ENCODE measurements around the gene RPS24. TPM values are rescaled to one million over a fixed set of nuclear protein-coding genes. Genes with fewer than 3 reads are reported as not detected.
A peak's percentile ranks its signal among the peaks of the same experiment; 100 is the strongest.
"Not testable (repeated sequence)": the region's sequence is repeated elsewhere in the genome, so short reads cannot be mapped to it uniquely, and the experiment has no call there.

RPS24 gene
- total RNA-seq, 2 donors from 2014 or later: 1,129 to 1,204 TPM

DNA sequence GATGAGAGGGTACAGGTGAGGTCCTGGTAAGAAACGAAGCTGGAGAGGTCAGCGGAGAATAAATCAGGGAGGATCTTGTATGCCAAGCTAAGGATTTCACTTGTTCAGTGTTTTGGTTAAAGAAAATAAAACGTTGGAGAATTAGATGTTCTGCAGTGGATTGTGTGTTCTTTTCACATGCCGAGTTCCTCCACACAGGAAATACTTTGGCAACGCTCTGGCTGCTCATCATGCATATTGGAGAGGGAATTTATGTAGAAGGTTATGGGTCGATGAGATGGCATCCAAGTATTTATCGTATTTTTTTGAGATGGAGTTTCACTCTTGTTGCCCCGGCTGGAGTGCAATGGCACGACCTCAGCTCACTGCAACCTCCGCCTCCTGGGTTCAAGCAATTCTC is 11.0 kb downstream of the RPS24 start:
- DNase-seq (ENCODE audit: low spot score): no peak
- intact Hi-C loops (cut with DNase I): loop anchor here (5.0 to 10.0 kb wide), 3 partner anchors 260 to 1148 kb away; no protein-coding TSS in a partner anchor

DNA sequence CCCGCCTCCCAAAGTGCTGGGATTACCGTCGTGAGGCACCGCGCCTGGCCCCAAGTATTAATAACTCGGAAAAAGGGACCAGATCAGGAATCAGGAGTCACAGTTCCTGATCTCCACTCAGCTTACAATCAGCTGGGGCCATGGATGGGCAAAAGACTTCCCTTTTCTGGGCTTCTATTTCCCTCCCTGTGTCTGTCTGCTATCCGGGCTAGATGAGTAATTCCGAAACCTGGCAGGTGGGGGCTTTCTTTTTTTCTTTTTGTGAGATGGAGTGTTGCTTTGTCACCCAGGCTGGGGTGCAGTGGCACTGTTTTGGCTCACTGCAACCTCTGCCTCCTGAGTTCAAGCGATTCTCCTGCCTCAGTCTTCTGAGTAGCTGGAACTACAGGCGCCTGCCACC is 11.6 kb downstream of the RPS24 start:
- intact Hi-C loops (cut with DNase I): loop anchor here (5.0 to 10.0 kb wide), 2 partner anchors 260 to 1147 kb away; no protein-coding TSS in a partner anchor
- peak; percentile 37 for DNase-seq (ENCODE audit: low spot score)

GRCh38 chr10:78045856-78046255 is 12.2 kb downstream of the RPS24 start:
- peak; percentile 9 for DNase-seq (ENCODE audit: low spot score)
- intact Hi-C loops (cut with DNase I): loop anchor here (5.0 to 10.0 kb wide), 2 partner anchors 259 to 1146 kb away; no protein-coding TSS in a partner anchor

DNA sequence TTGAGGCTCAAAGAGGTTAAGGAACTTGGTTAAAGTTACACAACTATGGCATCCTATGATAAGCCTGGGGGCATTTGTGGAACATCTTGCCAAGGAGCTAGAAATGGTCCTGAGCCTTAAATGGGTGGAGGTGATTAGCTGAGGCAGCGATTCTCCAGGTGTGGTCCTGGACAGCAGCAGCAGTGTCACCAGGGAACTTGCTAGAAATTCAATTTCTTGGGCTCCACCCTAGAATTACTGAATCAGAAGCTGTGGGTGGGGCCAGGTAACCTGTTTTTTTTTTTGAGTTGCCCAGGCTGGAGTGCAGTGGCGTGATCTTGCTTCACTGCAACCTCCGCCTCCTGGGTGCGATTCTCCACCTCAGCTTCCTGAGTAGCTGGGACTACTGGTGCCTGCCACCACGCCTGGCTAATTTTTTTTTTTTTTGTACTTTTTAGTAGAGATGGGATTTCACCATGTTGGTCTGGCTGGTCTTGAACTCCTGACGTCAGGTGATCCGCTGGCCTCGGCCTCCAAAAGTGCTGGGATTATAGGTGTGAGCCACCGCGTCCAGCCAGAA is 13.1 kb downstream of the RPS24 start:
- intact Hi-C loops (cut with DNase I): loop anchor here (5.0 to 10.0 kb wide), 2 partner anchors 258 to 1146 kb away; no protein-coding TSS in a partner anchor
- DNase-seq (ENCODE audit: low spot score): no peak

DNA sequence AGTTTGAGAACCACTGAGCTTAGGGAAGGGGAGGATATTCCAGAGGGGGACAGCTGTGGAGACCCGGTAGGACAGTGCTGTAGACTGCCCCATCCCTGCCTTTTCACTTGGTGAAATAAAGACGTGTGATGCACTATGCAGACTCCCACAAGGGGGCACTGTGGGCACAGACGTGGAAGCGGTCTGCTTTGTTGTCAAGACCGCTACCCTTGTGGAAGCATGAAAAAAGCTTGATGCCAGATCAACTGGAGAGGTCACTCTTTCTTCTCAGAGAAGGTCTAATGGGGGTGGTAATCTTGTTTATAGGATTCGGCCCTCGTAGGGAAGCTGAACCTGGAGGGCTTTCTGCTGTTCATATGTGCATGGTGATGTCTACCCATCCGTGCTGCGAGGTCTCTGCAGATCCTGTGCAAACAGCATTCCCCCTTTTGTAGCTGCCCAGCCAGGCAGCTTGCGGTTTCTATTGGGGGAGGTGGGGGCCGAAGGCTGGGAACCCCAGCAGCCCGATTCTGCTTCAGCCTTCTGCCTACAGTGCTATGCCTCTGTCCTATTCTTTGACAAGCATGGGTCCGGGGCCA is 13.7 kb downstream of the RPS24 start:
- DNase-seq (ENCODE audit: low spot score): peak; percentile 96
- intact Hi-C loops (cut with DNase I): loop anchor here (5.0 to 10.0 kb wide), 2 partner anchors 257 to 1145 kb away; no protein-coding TSS in a partner anchor

GRCh38 chr10:78049851-78050250 is 16.2 kb downstream of the RPS24 start:
- DNase-seq (ENCODE audit: low spot score): peak; percentile 70
- intact Hi-C loops (cut with DNase I): loop anchor here (5.0 to 10.0 kb wide), 3 partner anchors 255 to 1147 kb away; no protein-coding TSS in a partner anchor

- peak; percentile 73 for DNase-seq (ENCODE audit: low spot score)
- intact Hi-C loops (cut with DNase I): loop anchor here in 1 of 2 donors (5.0 kb wide), 1 partner anchor 1144 kb away; no protein-coding TSS in a partner anchor
These were observed 19.7 kb downstream of the RPS24 start for GRCh38 chr10:78053211-78053868.

GRCh38 chr10:78058562-78058961 is 24.9 kb downstream of the RPS24 start:
- intact Hi-C loops (cut with DNase I): no loop called here
- peak; percentile 30 for DNase-seq (ENCODE audit: low spot score)

DNA sequence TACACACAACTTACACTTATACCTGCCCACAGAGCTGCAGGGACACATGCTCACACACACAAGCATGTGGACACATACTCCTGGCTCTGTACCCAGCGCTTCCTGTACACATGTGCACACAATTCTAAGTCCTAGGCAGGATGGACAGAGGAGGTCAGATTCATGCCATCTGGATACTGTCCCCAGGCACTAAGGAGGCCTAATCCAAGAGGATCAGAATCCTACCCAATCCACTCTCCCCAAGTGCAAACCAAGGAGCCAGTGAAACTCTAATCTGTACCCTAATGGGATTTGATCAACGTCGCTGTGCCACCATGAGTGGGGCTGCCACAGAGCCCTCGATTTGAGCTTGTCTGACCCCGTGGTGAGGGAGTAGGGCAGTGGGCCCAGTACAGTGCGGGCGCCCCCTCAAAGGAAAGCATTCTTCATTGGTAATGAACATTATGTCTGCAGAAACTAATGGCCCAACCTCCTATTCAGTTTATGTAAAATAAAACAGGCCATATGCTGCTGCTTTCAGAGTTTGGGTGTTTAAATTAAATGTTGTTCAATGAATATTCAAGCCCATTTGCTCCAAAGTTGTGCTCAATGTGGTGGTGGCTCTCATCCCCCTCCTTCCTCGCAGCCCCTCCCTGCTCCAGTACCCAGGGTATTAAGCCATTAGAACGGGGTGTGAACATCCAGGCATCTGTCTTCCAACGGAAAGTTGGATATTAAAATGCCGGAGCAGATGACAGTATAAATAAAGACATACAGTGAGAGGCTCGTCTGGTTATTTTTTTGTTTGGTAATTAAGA is 26.4 kb downstream of the RPS24 start:
- intact Hi-C loops (cut with DNase I): no loop called here
- DNase-seq (ENCODE audit: low spot score): peak; percentile 25

DNA sequence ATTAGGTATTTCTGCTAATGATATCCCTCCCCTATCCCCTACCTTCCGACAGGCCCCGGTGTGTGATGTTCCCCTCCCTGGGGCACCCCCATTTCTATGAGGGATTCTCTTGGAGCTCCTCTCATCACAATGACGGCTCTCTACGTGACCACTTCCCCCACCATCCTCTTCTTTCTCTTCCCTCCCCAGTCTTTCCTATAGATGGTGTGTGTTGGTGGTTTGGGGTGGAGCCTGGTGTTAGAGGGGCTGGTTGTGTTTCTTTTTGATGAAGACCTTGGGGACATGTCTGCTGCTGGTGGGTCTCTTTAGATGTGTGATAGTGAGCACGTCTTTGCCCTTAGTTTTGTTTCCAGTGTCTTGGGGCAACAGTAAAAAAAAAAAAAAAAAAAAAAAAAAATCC is 28.6 kb downstream of the RPS24 start:
- intact Hi-C loops (cut with DNase I): no loop called here
- peak; percentile 18 for DNase-seq (ENCODE audit: low spot score)

DNA sequence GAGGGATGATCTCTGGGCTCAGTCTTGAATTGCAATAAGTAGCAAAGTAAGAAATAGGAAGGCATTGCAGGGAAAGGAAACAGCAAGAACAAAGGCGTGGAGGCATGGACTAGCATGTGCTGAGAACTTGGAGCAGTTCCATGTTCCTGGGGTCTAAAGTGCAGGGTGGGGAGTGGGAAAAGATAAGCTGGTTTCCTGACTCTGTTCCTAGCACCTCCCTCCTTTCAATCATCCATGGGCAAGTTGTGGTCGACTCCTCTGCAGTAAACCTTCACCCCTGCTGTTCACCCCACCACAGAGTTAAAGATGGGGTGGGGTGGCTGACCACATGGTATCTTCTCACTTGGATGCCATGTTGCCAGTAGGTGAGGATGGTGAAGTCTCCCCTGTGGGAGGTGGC is 29.6 kb downstream of the RPS24 start:
- DNase-seq (ENCODE audit: low spot score): no peak
- intact Hi-C loops (cut with DNase I): no loop called here

DNA sequence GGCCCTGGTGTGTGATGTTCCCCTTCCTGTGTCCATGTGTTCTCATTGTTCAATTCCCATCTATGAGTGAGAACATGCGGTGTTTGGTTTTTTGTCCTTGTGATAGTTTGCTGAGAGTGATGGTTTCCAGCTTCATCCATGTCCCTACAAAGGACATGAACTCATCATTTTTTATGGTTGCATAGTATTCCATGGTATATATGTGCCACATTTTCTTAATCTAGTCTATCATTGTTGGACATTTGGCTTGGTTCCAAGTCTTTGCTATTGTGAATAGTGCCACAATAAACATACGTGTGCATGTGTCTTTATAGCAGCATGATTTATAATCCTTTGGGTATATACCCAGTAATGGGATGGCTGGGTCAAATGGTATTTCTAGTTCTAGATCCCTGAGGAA is 31.3 kb downstream of the RPS24 start:
- intact Hi-C loops (cut with DNase I); DNase-seq (ENCODE audit: low spot score): not testable (repeated sequence)

DNA sequence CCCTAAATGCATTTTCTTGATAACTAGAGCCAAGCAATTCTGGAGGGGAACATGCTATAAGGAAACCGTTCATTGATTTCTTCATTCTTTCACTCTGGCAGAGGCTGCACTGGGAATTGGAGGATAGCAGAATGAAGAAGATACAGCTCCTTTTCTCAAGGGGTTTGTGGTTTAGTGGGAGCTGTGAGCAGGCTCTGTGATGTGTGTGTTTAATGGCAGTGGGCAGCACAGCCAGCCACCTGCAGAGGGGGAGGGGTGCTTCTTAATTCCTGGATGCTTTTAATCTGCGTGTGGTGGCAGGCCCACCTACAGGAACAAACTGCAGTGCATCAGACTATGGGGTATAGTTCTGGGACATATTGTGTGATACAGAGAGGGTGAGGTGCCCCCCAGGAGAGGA is 31.9 kb downstream of the RPS24 start:
- intact Hi-C loops (cut with DNase I): no loop called here
- no peak for DNase-seq (ENCODE audit: low spot score)

GRCh38 chr10:78066012-78066411 is 32.3 kb downstream of the RPS24 start:
- DNase-seq (ENCODE audit: low spot score): no peak
- intact Hi-C loops (cut with DNase I): no loop called here

DNA sequence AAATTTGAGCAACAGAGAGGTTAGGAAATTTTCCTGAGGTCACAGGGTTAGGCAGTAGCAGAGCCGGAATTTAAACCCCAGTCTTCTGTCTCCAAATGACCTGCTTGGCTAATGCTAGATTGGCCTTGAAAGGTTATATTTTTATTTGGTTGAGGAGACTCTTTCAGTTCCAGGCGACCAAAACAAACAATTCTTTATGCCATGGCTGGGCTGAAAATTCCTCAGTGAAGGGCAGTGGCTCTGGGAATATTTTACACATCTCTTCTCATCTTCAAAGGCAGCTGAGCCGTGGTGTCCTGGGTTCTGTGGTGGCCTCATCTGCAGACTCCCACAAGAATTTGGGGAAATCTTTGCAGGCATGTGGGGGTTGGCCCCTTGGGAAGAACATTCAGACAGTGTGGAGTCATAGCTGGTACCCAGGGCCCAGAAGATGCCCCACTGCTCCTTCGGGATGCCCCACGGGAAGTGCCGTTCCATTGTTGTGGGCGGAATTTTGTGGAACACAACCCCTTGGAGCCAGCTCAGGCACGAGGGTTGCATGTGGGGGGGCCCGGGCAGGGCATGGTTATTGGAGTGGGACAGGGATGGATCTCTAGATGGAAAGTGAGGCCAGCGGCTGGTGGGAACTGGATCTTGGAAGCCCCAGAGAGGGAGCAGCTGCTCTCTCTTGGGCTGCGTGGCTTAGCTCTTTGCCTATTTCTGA is 33.2 kb downstream of the RPS24 start:
- intact Hi-C loops (cut with DNase I): no loop called here
- no peak for DNase-seq (ENCODE audit: low spot score)

GRCh38 chr10:78069151-78069550 is 35.5 kb downstream of the RPS24 start:
- no peak for DNase-seq (ENCODE audit: low spot score)
- intact Hi-C loops (cut with DNase I): loop anchor here in 1 of 2 donors (2.0 kb wide), 1 partner anchor 130 kb away; no protein-coding TSS in a partner anchor

DNA sequence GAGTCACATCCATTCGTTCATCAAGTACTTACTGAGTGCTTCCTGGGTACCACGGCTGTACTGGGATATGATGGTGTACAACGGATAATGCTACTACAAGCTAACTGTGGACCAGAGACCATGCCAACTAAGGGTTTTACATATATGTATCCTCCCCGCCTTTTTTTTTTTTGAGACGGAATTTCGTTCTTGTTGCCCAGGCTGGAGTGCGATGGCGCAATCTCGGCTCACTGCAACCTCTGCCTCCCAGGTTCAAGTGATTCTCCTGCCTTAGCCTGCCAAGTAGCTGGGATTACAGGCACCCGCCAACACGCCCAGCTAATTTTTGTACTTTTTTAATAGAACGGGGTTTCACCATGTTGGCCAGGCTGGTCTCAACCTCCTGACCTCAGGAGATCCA is 36.4 kb downstream of the RPS24 start:
- DNase-seq (ENCODE audit: low spot score); intact Hi-C loops (cut with DNase I): not testable (repeated sequence)

- peak; percentile 36 for DNase-seq (ENCODE audit: low spot score)
- intact Hi-C loops (cut with DNase I): no loop called here
These were observed 37.1 kb downstream of the RPS24 start for GRCh38 chr10:78070726-78071125.

Data from posterior vena cava (tissue), 2 donors.